OCI-LY3 (cell line): ENCODE results near the gene OAT.

ENCODE experiments used
- H2AFZ ChIP-seq: fragments of 200-600, 300-600 bp; shearing (Covaris generic); 2 replicates; pipeline ENCODE4 v1.6.0; 2014; ENCODE audit warnings: antibody characterized with exemption, low read depth, low read length
- H3K27ac ChIP-seq: fragments of 200-600, 300-600 bp; sonication (generic); 2 replicates; pipeline ENCODE4 v1.5.1; 2014; ENCODE audit warnings: mild to moderate bottlenecking, low read length, moderate library complexity, mixed read lengths
- H3K27me3 ChIP-seq: fragments of 200-600, 300-600 bp; sonication (generic); 2 replicates; pipeline ENCODE4 v1.6.1; 2014; ENCODE audit warnings: low read depth, low read length, mixed read lengths
- H3K36me3 ChIP-seq: fragments of 200-600, 300-600 bp; sonication (generic); replicated peaks from 2 replicates; pipeline ENCODE3; 2014; ENCODE audit warnings: low read depth, low read length, mixed read lengths
- H3K4me1 ChIP-seq: fragments of 300-600, 200-600 bp; sonication (generic); 2 replicates; pipeline ENCODE4 v1.6.1; 2014; ENCODE audit warnings: low read length, mixed read lengths
- H3K4me2 ChIP-seq: fragments of 200-600, 300-600 bp; sonication (generic); 2 replicates; pipeline ENCODE4 v1.6.1; 2014; ENCODE audit warnings: low read length, mixed read lengths
- H3K4me3 ChIP-seq: fragments of 300-600, 200-600 bp; sonication (generic); 2 replicates; pipeline ENCODE4 v1.5.1; 2014; ENCODE audit warnings: antibody characterized with exemption, mild to moderate bottlenecking, low read length, moderate library complexity
- H3K79me2 ChIP-seq: fragments of 300-600, 200-600 bp; shearing (Covaris generic); 2 replicates; pipeline ENCODE4 v1.6.1; 2014; ENCODE audit warnings: mild to moderate bottlenecking, low read length, mixed read lengths
- H3K9ac ChIP-seq: fragments of 300-600, 200-600 bp; shearing (Covaris generic); 2 replicates; pipeline ENCODE4 v1.6.0; 2014; ENCODE audit warnings: mild to moderate bottlenecking, low read length, moderate library complexity
- H3K9me3 ChIP-seq: fragments of 200-600, 300-600 bp; shearing (Covaris generic); 2 replicates; pipeline ENCODE4 v1.6.1; 2014; ENCODE audit warnings: low read length, mixed read lengths; ENCODE audit not compliant: insufficient read depth
- H4K20me1 ChIP-seq: fragments of 200-600, 300-600 bp; sonication (generic); 2 replicates; pipeline ENCODE4 v1.6.1; 2016; ENCODE audit warnings: low read length, mixed read lengths; ENCODE audit not compliant: insufficient read depth
- CTCF ChIP-seq: fragments of 200-600, 300-600 bp; sonication (generic); IDR thresholded peaks from 2 replicates; pipeline ENCODE4 v1.5.1; 2014; ENCODE audit warnings: antibody characterized with exemption, low read length, low read depth
- EZH2phosphoT487 ChIP-seq: fragments of 200-600 bp; shearing (Covaris generic); IDR thresholded peaks from 2 replicates; pipeline ENCODE4 v1.6.1; 2018; ENCODE audit warnings: antibody characterized with exemption, mixed run types, low read depth

The OAT gene

GRCh38 chr10:124357561-124357885 lies 61.2 kb downstream of the OAT start:
- Histone ChIP-seq H3K4me1 (no peaks in the 10 kb centered on the region), H3K4me2 (no peak overlapping the region), H3K27me3 (no peaks in the 10 kb centered on the region), H3K36me3 (no peaks in the 10 kb centered on the region), H3K79me2 (no peaks in the 10 kb centered on the region), H4K20me1 (no peaks in the 10 kb centered on the region), H3K4me3 (no peak overlapping the region), H3K27ac (no peak overlapping the region), H2AFZ (no peak overlapping the region), H3K9me3 (no peaks in the 10 kb centered on the region), H3K9ac (no peak overlapping the region)
- no peak for TF ChIP-seq CTCF
- TF ChIP-seq EZH2phosphoT487 = no peak

- no peaks in the 10 kb centered on the region for H3K27me3 ChIP-seq
- H3K4me2 ChIP-seq = no peak overlapping the region
- H3K9me3 ChIP-seq = no peaks in the 10 kb centered on the region
- no peak overlapping the region for H3K27ac ChIP-seq
- H3K36me3 ChIP-seq = no peaks in the 10 kb centered on the region
- no peak overlapping the region for H3K9ac ChIP-seq
- H4K20me1 ChIP-seq = no peaks in the 10 kb centered on the region
- H3K4me1 ChIP-seq = no peaks in the 10 kb centered on the region
- TF ChIP-seq EZH2phosphoT487 (no peak), CTCF (no peak)
- no peak overlapping the region for H2AFZ ChIP-seq
- no peak overlapping the region for H3K4me3 ChIP-seq
- no peaks in the 10 kb centered on the region for H3K79me2 ChIP-seq
These were observed 61.8 kb downstream of the OAT start for GRCh38 chr10:124356701-124357560.

GRCh38 chr10:124354411-124355382 lies 64.0 kb downstream of the OAT start:
- peak overlapping the region; percentile 62 for H2AFZ ChIP-seq
- no peaks in the 10 kb centered on the region for H3K27me3 ChIP-seq
- H3K27ac ChIP-seq = no peak overlapping the region
- H3K4me2 ChIP-seq = peak overlapping the region; percentile 63
- H3K36me3 ChIP-seq = no peaks in the 10 kb centered on the region
- TF ChIP-seq EZH2phosphoT487 (no peak), CTCF (no peak)
- no peaks in the 10 kb centered on the region for H4K20me1 ChIP-seq
- no peaks in the 10 kb centered on the region for H3K79me2 ChIP-seq
- peak overlapping the region; percentile 36 for H3K9ac ChIP-seq
- no peaks in the 10 kb centered on the region for H3K4me1 ChIP-seq
- H3K4me3 ChIP-seq = peak overlapping the region; percentile 67
- H3K9me3 ChIP-seq = no peaks in the 10 kb centered on the region

- Histone ChIP-seq H3K9me3 (no peaks in the 10 kb centered on the region), H3K4me3 (no peak overlapping the region), H3K36me3 (no peaks in the 10 kb centered on the region), H3K9ac (no peak overlapping the region), H4K20me1 (no peaks in the 10 kb centered on the region), H2AFZ (no peak overlapping the region), H3K27ac (no peak overlapping the region), H3K4me2 (no peak overlapping the region), H3K27me3 (no peaks in the 10 kb centered on the region), H3K4me1 (no peaks in the 10 kb centered on the region), H3K79me2 (no peaks in the 10 kb centered on the region)
- TF ChIP-seq EZH2phosphoT487 (no peak), CTCF (no peak)
These were observed 64.8 kb downstream of the OAT start for GRCh38 chr10:124353896-124354295.
